NCI-H128 (cell line): Measurements from ENCODE around the gene GMCL2.

Experiments used
- DNase-seq: peaks from one replicate; lab custom pipeline; 2025; ENCODE audit not compliant: unreplicated experiment; lab: John Stamatoyannopoulos, UW

The GMCL2 gene

GRCh38 chr5:178186427-178186826 is 744 bp downstream of the GMCL2 start:
- DNase-seq, result no peak

- DNase-seq, result no peak
Measured at GRCh38 chr5:178182158-178182876, 4.9 kb downstream of the GMCL2 start.

GRCh38 chr5:178180141-178180863 is 6.9 kb downstream of the GMCL2 start:
- no peak for DNase-seq

GRCh38 chr5:178177569-178177968 is 9.6 kb downstream of the GMCL2 start:
- no peak for DNase-seq

- DNase-seq, result no peak
Measured at GRCh38 chr5:178176791-178177190, 10.4 kb downstream of the GMCL2 start.

GRCh38 chr5:178174456-178174855 is 12.7 kb downstream of the GMCL2 start:
- DNase-seq, result no peak

- DNase-seq, result no peak
Measured at GRCh38 chr5:178170455-178170854, 16.7 kb downstream of the GMCL2 start.

GRCh38 chr5:178165581-178165980 is 21.6 kb downstream of the GMCL2 start:
- no peak for DNase-seq

GRCh38 chr5:178163772-178164735 is 23.1 kb downstream of the GMCL2 start:
- peak; percentile 85 for DNase-seq

- no peak for DNase-seq
Measured at GRCh38 chr5:178162481-178162880, 24.7 kb downstream of the GMCL2 start.

- DNase-seq, result no peak
Measured at GRCh38 chr5:178160176-178160575, 27.0 kb downstream of the GMCL2 start.

GRCh38 chr5:178155065-178155464 is 32.1 kb downstream of the GMCL2 start:
- DNase-seq, result no peak

GRCh38 chr5:178153530-178154340 is 33.4 kb downstream of the GMCL2 start, which contains the start of gene NHP2:
Gene NHP2 (minus strand): TSS chr5:178153885. CDS start chr5:178153817, 68 bp downstream.
- peak; percentile 92 for DNase-seq

GRCh38 chr5:178152491-178153444 is 34.4 kb downstream of the GMCL2 start:
- DNase-seq, result no peak

- no peak for DNase-seq
Measured at GRCh38 chr5:178150977-178151734, 36.0 kb downstream of the GMCL2 start.

- no peak for DNase-seq
Measured at GRCh38 chr5:178149199-178149932, 37.8 kb downstream of the GMCL2 start.

GRCh38 chr5:178147406-178147805 is 39.8 kb downstream of the GMCL2 start:
- no peak for DNase-seq
